SK-N-SH (cell line): ENCODE measurements around the gene BRD9.

Experiments used
- JUND ChIP-seq: IDR thresholded peaks from 2 replicates; pipeline ENCODE4 v1.4.0; 2012
- MAX ChIP-seq: IDR thresholded peaks from 2 replicates; pipeline ENCODE4 v1.4.0; 2012; ENCODE audit warnings: low read depth
- NFIC ChIP-seq: IDR thresholded peaks from 2 replicates; pipeline ENCODE4 v1.4.0; 2012; ENCODE audit warnings: borderline replicate concordance
- YY1 ChIP-seq: IDR thresholded peaks from 2 replicates; pipeline ENCODE4 v1.4.0; 2012; ENCODE audit warnings: low read depth, mild to moderate bottlenecking
- TF ChIP-seq, protein P1 (sequence below): fragments of 200-600 bp; sonication (generic); IDR thresholded peaks from 2 replicates; pipeline ENCODE4 v1.6.1; 2017; ENCODE audit warnings: antibody characterized with exemption, mild to moderate bottlenecking, moderate library complexity

GRCh38 chr5:860506-861150 lies 32.0 kb downstream of the BRD9 start:
- TF ChIP-seq, protein P1, sequence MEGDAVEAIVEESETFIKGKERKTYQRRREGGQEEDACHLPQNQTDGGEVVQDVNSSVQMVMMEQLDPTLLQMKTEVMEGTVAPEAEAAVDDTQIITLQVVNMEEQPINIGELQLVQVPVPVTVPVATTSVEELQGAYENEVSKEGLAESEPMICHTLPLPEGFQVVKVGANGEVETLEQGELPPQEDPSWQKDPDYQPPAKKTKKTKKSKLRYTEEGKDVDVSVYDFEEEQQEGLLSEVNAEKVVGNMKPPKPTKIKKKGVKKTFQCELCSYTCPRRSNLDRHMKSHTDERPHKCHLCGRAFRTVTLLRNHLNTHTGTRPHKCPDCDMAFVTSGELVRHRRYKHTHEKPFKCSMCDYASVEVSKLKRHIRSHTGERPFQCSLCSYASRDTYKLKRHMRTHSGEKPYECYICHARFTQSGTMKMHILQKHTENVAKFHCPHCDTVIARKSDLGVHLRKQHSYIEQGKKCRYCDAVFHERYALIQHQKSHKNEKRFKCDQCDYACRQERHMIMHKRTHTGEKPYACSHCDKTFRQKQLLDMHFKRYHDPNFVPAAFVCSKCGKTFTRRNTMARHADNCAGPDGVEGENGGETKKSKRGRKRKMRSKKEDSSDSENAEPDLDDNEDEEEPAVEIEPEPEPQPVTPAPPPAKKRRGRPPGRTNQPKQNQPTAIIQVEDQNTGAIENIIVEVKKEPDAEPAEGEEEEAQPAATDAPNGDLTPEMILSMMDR = no peak
- TF ChIP-seq NFIC (no peak), JUND (no peak), MAX (no peak), YY1 (no peak)
